T-cell (primary cell): ENCODE measurements around the gene JPT2. TPM values are rescaled to one million over a fixed set of nuclear protein-coding genes. Genes with fewer than 3 reads are reported as not detected.

Experiments
- ATAC-seq, 4 experiments: fragments of 200-7000 bp in 3 of 4; fragments of 150-1000 bp in 1 of 4; cut with Tn5 transposase; replicated peaks in 1 of 4; 1 replicate in 3 of 4; 2 replicates in 1 of 4; pipeline ENCODE4 v1.10.0; 2021; ENCODE audit warnings: moderate library complexity in 3 of 4, mild to moderate bottlenecking in 2 of 4, moderate number of reproducible peaks in 1 of 4
- CTCF ChIA-PET, 2 donors: fragments of 300-600 bp; sonication (Branson Sonifier 250); formaldehyde crosslinking; loops; one replicate each; lab custom pipeline; 2022; ENCODE audit warnings: antibody characterized with exemption in 2 of 2; lab: Charles Lee
- POLR2A ChIA-PET, 2 donors: fragments of 300-600 bp; sonication (Branson Sonifier 250); formaldehyde crosslinking; loops; one replicate each; lab custom pipeline; 2022; ENCODE audit warnings: antibody characterized with exemption in 2 of 2; lab: Charles Lee
- DNase-seq, 35 experiments: peaks; one replicate each; pipeline versions ENCODE4 v3.0.0 to v3.0.0-alpha.2; 2013 to 2023
- H3K27ac ChIP-seq: one replicate; pipeline ENCODE4 v1.5.1; 2013; ENCODE audit warnings: low read length
- H3K27me3 ChIP-seq, 2 experiments: replicated peaks in 1 of 2; 1 replicate in 1 of 2; 2 replicates in 1 of 2; pipeline versions ENCODE4 v1.6.1 to v1.7.0; 2013; ENCODE audit warnings: low read length in 1 of 2, mixed read lengths in 1 of 2; ENCODE audit not compliant: control insufficient read depth in 2 of 2, insufficient read depth in 2 of 2; ENCODE audit errors: extremely low read depth in 1 of 2
- H3K36me3 ChIP-seq, 2 donors: 1 replicate in 1 of 2; 2 replicates in 1 of 2; pipeline versions ENCODE4 v1.6.1 to v1.7.0; 2013; ENCODE audit warnings: low read length in 1 of 2; ENCODE audit not compliant: control insufficient read depth in 2 of 2, insufficient read depth in 1 of 2; ENCODE audit errors: extremely low read depth in 1 of 2
- H3K4me1 ChIP-seq, 2 experiments: 1 replicate in 1 of 2; 2 replicates in 1 of 2; pipeline versions ENCODE4 v1.6.1 to v1.7.0; 2013; ENCODE audit warnings: low read length in 2 of 2, mixed read lengths in 1 of 2; ENCODE audit not compliant: insufficient read depth in 2 of 2, control insufficient read depth in 1 of 2; ENCODE audit errors: extremely low read depth in 1 of 2
- H3K4me3 ChIP-seq, 2 donors: 1 replicate in 1 of 2; 2 replicates in 1 of 2; pipeline versions ENCODE4 v1.5.1 to v1.7.0; 2013; ENCODE audit warnings: mild to moderate bottlenecking in 2 of 2, low read length in 1 of 2, moderate library complexity in 1 of 2; ENCODE audit not compliant: control insufficient read depth in 1 of 2; ENCODE audit errors: extremely low read depth in 1 of 2
- H3K9me3 ChIP-seq: 2 replicates; pipeline ENCODE4 v1.7.0; 2013
- H3K27ac Mint-ChIP-seq, 2 donors: one replicate each; pipeline ENCODE4 v1.8.0; 2020 to 2021; ENCODE audit warnings: mild to moderate bottlenecking in 2 of 2, mixed read lengths in 2 of 2
- H3K27me3 Mint-ChIP-seq, 2 donors: one replicate each; pipeline ENCODE4 v1.8.0; 2021 to 2022; ENCODE audit warnings: mixed read lengths in 2 of 2
- H3K36me3 Mint-ChIP-seq: one replicate; pipeline ENCODE4 v1.8.0; 2021; ENCODE audit warnings: mixed read lengths
- H3K4me1 Mint-ChIP-seq, 3 donors: one replicate each; pipeline ENCODE4 v1.8.0; 2020 to 2022; ENCODE audit warnings: mixed read lengths in 3 of 3, mild to moderate bottlenecking in 1 of 3
- H3K4me3 Mint-ChIP-seq, 3 donors: one replicate each; pipeline ENCODE4 v1.8.0; 2020 to 2022; ENCODE audit warnings: mild to moderate bottlenecking in 3 of 3, mixed read lengths in 3 of 3, moderate library complexity in 3 of 3
- H3K9me3 Mint-ChIP-seq, 3 donors: one replicate each; pipeline ENCODE4 v1.8.0; 2020 to 2022; ENCODE audit warnings: mixed read lengths in 3 of 3
- WGBS: methylation state at CpG from one replicate; pipeline ENCODE4 v1.1.5; 2013; ENCODE audit warnings: missing lambda C conversion rate; ENCODE audit not compliant: insufficient coverage; 5-methylcytosine and 5-hydroxymethylcytosine counted together
- total RNA-seq, 35 experiments: library from RNA in 6 of 35; stranded (reverse) in 6 of 35; fragments of 120-200 nt in 1 of 35; gene quantifications; one replicate each; pipeline versions ENCODE4 v1.2.1 to v1.2.4 and lab custom pipeline; 2013 to 2026

JPT2 gene
- total RNA-seq, 5 donors from 2014 or later (not counting 1 experiment from before 2014, with no cell fraction given): 13.8 to 51.1 (median 41.3) TPM

DNA sequence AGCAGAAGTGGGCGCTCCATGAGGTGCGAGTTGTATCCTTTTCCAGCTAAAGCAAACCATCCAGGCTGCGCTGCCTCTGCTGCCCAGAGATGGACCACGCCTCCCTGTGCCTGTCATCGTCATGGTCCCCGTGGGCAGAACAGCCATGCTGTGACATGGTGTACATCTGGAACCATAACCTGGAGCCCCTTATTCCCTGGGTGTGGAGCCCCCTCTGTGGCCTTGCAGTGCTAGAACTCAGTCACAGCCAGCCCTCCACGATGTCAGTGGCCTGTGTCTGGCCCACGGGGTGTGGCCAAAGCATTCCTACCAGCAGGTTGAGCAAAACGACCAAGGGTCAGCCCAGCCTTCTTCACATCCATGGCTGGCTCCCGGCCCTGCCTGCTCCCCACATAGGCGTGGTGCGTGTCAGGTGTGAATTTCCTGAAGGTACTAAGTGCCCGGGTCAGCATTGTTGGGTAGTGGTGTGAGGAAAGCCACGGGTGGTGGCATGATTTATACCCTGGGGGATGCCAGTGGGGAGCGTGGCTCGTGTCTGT lies 22.7 kb upstream of the JPT2 start:
- Histone ChIP-seq H3K36me3 (peaks cover 22 to 59% of the 10 kb centered on the region in 2 donors), H3K9me3 (no peaks in the 10 kb centered on the region), H3K4me1 (no peaks in the 10 kb centered on the region), H3K4me3 (no peak overlapping the region), H3K27ac (no peak overlapping the region), H3K27me3 (no peaks in the 10 kb centered on the region)
- WGBS: 88% methylated on average over 11 of the region's 16 CpGs
- Mint-ChIP-seq H3K27me3 (no peaks in the 10 kb centered on the region), H3K4me1 (peaks cover 0 to 4% (median 0%) of the 10 kb centered on the region in 3 donors), H3K9me3 (no peaks in the 10 kb centered on the region), H3K4me3 (no peak overlapping the region), H3K27ac (no peak overlapping the region), H3K36me3 (peaks cover 37% of the 10 kb centered on the region)
- CTCF ChIA-PET: no interaction called here
- POLR2A ChIA-PET: no interaction called here
- ATAC-seq (no peak), DNase-seq (no peak)

DNA sequence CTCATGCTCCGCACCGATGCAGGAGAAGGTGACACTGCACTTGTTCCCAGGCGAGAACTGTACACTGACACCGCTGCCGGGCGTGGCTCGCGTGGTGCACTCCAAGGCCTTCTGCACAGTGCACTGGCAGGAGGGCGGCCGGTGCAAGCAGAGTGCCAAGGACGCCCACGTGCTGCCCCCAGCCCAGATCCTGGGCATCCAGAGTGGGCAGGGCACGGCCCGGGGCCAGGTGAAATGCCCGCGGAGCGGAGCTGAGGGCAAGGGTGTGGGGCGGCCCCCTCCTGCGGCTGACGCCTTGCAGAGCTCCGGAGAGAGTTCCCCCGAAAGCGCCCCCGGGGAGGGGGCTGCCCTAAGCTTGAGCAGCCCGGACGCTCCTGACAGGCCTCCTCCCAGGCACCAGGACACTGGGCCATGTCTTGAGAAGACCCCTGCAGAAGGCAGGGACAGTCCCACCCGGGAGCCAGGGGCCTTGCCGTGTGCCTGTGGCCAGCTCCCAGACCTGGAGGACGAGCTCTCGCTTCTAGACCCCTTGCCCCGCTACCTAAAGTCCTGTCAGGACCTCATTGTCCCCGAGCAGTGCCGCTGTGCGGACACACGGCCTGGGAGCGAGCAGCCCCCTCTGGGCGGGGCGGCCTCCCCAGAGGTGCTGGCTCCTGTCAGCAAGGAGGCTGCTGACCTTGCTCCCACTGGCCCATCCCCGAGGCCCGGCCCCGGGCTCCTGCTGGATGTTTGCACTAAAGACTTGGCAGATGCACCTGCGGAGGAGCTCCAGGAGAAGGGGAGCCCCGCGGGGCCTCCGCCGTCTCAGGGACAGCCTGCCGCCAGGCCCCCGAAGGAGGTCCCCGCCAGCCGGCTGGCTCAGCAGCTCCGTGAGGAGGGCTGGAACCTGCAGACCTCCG lies 21.9 kb upstream of the JPT2 start:
- H3K27ac ChIP-seq: no peak overlapping the region
- ChIA-PET POLR2A (no interaction called here), CTCF (no interaction called here)
- DNase-seq (no peak), ATAC-seq (no peak)
- no peak overlapping the region for H3K27ac Mint-ChIP-seq
- H3K9me3 ChIP-seq: no peaks in the 10 kb centered on the region
- no peaks in the 10 kb centered on the region for H3K27me3 ChIP-seq
- no peaks in the 10 kb centered on the region for H3K9me3 Mint-ChIP-seq
- H3K36me3 ChIP-seq: peaks cover 22 to 58% of the 10 kb centered on the region in 2 donors
- H3K4me3 ChIP-seq: no peak overlapping the region
- H3K4me3 Mint-ChIP-seq: no peak overlapping the region
- no peaks in the 10 kb centered on the region for H3K27me3 Mint-ChIP-seq
- H3K4me1 ChIP-seq: no peaks in the 10 kb centered on the region
- no peaks in the 10 kb centered on the region for H3K4me1 Mint-ChIP-seq
- H3K36me3 Mint-ChIP-seq: peaks cover 29% of the 10 kb centered on the region
- WGBS: 97% methylated on average over 52 of the region's 52 CpGs

DNA sequence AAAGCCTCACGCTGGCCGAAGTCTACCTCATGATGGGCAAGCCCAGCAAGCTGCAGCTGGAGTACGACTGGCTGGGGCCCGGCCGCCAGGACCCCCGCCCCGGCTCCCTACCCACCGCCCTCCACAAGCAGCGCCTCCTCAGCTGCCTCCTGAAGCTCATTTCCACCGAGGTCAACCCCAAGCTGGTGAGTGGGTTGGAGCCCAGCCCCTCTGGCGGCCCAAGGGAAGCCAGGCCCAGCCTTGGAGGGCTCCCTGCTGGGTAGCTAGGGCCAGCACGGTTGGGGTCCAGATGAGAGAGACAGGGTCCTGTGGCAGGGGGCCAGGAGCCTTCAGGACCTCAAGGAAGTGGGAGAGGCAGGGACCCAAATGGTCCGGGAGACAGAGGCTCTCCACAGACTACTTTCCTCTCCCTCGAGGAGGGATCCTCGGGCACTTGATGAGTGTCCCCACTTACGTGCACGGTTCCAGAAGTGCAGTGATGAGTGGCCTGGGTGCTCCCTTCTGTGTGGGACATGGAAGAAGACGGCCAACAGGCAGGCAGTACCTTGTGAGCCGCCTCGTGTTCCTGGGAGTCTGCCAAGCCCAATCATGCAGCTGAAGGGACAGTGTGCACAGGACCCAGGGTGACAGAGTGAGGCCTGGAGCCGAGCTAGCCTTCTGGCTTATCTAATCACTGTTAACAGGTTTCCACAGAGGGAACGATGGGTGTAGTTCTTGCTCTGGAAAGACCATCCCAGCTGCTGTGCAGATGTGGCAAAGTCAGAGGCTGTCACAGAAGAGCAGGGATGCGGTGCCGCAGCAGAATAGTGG lies 21.1 kb upstream of the JPT2 start:
- DNase-seq (no peak), ATAC-seq (no peak)
- no peaks in the 10 kb centered on the region for H3K9me3 Mint-ChIP-seq
- H3K36me3 Mint-ChIP-seq: peaks cover 24% of the 10 kb centered on the region
- WGBS: over 99% methylated on average over 18 of the region's 24 CpGs
- CTCF ChIA-PET: no interaction called here
- H3K27me3 ChIP-seq: no peaks in the 10 kb centered on the region
- H3K9me3 ChIP-seq: no peaks in the 10 kb centered on the region
- H3K27ac ChIP-seq: no peak overlapping the region
- POLR2A ChIA-PET: no interaction called here
- H3K4me1 Mint-ChIP-seq: no peaks in the 10 kb centered on the region
- H3K27me3 Mint-ChIP-seq: no peaks in the 10 kb centered on the region
- H3K4me3 ChIP-seq: no peak overlapping the region
- H3K36me3 ChIP-seq: peaks cover 23 to 55% of the 10 kb centered on the region in 2 donors
- H3K4me1 ChIP-seq: no peaks in the 10 kb centered on the region
- H3K27ac Mint-ChIP-seq: no peak overlapping the region
- H3K4me3 Mint-ChIP-seq: no peak overlapping the region

DNA sequence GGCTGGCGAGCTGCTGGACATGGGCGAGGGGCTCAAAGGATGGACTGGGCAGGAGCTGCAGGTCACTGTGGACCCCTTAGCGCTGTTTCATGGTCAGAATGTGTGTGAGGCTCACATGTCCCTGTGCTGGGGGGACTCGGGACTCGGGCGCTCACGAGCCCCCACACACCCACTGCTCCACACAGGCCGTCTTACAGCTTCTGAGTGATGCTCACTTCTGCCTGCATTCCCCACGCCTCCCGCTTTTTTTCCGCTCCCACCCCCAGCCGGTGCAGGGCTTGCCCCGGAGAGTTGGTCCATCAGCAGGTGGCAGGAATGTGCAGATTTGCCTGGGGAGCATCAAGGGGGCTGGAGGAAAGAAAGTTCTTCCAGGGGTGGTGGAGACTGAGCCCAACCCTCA lies 20.2 kb upstream of the JPT2 start:
- Mint-ChIP-seq H3K27me3 (no peaks in the 10 kb centered on the region), H3K9me3 (no peaks in the 10 kb centered on the region), H3K27ac (no peak overlapping the region), H3K4me3 (no peak overlapping the region), H3K36me3 (peaks cover 25% of the 10 kb centered on the region), H3K4me1 (no peaks in the 10 kb centered on the region)
- no peak overlapping the region for H3K27ac ChIP-seq
- WGBS: 86% methylated on average over 7 of the region's 13 CpGs
- H3K4me3 ChIP-seq: no peak overlapping the region
- peaks cover 17 to 59% of the 10 kb centered on the region in 2 donors for H3K36me3 ChIP-seq
- CTCF ChIA-PET: no interaction called here
- POLR2A ChIA-PET: no interaction called here
- H3K9me3 ChIP-seq: no peaks in the 10 kb centered on the region
- no peaks in the 10 kb centered on the region for H3K4me1 ChIP-seq
- no peaks in the 10 kb centered on the region for H3K27me3 ChIP-seq
- ATAC-seq (no peak), DNase-seq (no peak)

DNA sequence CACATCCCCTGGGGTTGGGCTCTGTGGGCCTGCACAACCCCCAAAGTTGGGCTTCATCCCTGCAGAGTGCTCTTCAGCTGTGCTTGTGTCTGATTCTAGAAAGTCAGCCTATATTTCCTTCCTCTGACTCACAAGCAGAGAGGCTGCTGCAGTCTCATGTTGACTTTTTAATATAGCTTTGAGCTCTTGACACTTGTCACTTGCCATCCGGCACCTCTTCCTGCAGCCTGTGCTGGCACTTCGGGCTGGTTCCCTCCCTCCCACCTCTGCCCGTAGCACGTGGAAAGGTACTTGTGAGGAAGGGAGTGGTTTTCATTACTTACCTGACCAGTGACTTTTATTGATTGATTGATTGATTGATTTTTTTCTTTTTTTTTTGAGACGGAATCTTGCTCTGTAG lies 19.0 kb upstream of the JPT2 start:
- DNase-seq (no peak), ATAC-seq (no peak)
- Histone ChIP-seq H3K9me3 (no peaks in the 10 kb centered on the region), H3K4me1 (no peaks in the 10 kb centered on the region), H3K27me3 (no peaks in the 10 kb centered on the region), H3K27ac (no peak overlapping the region), H3K4me3 (no peak overlapping the region), H3K36me3 (peaks cover 18 to 65% of the 10 kb centered on the region in 2 donors)
- no peaks in the 10 kb centered on the region for H3K4me1 Mint-ChIP-seq
- H3K36me3 Mint-ChIP-seq: peaks cover 30% of the 10 kb centered on the region
- CTCF ChIA-PET: no interaction called here
- H3K9me3 Mint-ChIP-seq: no peaks in the 10 kb centered on the region
- H3K27ac Mint-ChIP-seq: no peak overlapping the region
- H3K4me3 Mint-ChIP-seq: no peak overlapping the region
- no CpG with 5 or more reads among the region's 5 CpGs for WGBS
- POLR2A ChIA-PET: no interaction called here
- H3K27me3 Mint-ChIP-seq: no peaks in the 10 kb centered on the region

DNA sequence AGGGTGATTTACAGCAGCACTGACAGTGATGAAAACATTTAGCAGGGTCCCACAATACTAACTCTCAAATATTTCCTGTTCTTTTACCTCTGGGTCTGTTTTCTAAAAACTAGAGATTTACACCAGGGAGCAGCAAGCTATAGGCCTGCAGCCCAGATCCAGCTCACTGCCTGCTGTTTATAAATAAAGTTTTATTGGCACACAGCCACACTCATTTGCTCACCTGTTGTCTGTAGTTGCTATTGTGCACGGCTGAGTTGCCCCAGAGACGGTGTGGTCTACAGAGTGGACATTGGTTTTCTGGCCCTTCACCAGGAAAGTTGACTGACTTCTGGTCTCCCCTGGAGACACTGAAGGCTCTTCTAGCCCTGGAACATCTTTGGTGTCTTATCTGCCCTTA lies 16.3 kb upstream of the JPT2 start:
- Histone ChIP-seq H3K27me3 (no peaks in the 10 kb centered on the region), H3K27ac (no peak overlapping the region), H3K36me3 (peaks cover 25 to 62% of the 10 kb centered on the region in 2 donors), H3K9me3 (no peaks in the 10 kb centered on the region), H3K4me1 (no peaks in the 10 kb centered on the region), H3K4me3 (no peak overlapping the region)
- 100% methylated on average over 2 of the region's 2 CpGs for WGBS
- Mint-ChIP-seq H3K27me3 (no peaks in the 10 kb centered on the region), H3K4me1 (no peaks in the 10 kb centered on the region), H3K27ac (no peak overlapping the region), H3K36me3 (peaks cover 29% of the 10 kb centered on the region), H3K4me3 (no peak overlapping the region), H3K9me3 (no peaks in the 10 kb centered on the region)
- CTCF ChIA-PET: no interaction called here
- DNase-seq: no peak
- ATAC-seq: no peak
- POLR2A ChIA-PET: no interaction called here
